Neural progenitor cell (in vitro differentiated cells): Measurements from ENCODE around the gene C10orf71. TPM values are rescaled to one million over a fixed set of nuclear protein-coding genes. Genes with fewer than 3 reads are reported as not detected.

Experiments
- DNase-seq: peaks from one replicate; pipeline ENCODE4 v3.0.0-alpha.2; 2016; ENCODE audit warnings: low spot score
- H2AFZ ChIP-seq: fragments of 200-600 bp; sonication (generic); replicated peaks from 2 replicates; pipeline ENCODE4 v1.6.1; 2016; ENCODE audit warnings: antibody characterized with exemption
- H3F3A ChIP-seq: fragments of 200-600 bp; sonication (generic); 2 replicates; pipeline ENCODE4 v1.6.1; 2016; ENCODE audit warnings: antibody characterized with exemption, low read depth
- H3K27ac ChIP-seq: fragments of 200-600 bp; sonication (generic); 2 replicates; pipeline ENCODE4 v1.5.1; 2016; ENCODE audit warnings: mild to moderate bottlenecking
- H3K27me3 ChIP-seq: fragments of 200-600 bp; sonication (generic); 2 replicates; pipeline ENCODE4 v1.6.1; 2016; ENCODE audit warnings: mild to moderate bottlenecking, moderate library complexity
- H3K36me3 ChIP-seq: fragments of 200-600 bp; sonication (generic); 2 replicates; pipeline ENCODE4 v1.5.1; 2016
- H3K4me1 ChIP-seq: fragments of 200-600 bp; sonication (generic); 2 replicates; pipeline ENCODE4 v1.6.1; 2016; ENCODE audit warnings: mixed run types
- H3K4me2 ChIP-seq: fragments of 200-600 bp; sonication (generic); 2 replicates; pipeline ENCODE4 v1.6.1; 2016
- H3K4me3 ChIP-seq: fragments of 200-600 bp; sonication (generic); 2 replicates; pipeline ENCODE4 v1.5.1; 2016
- H3K79me2 ChIP-seq: fragments of 200-600 bp; sonication (generic); 2 replicates; pipeline ENCODE4 v1.6.1; 2016; ENCODE audit warnings: low read depth
- H3K9ac ChIP-seq: fragments of 200-600 bp; sonication (generic); 2 replicates; pipeline ENCODE4 v1.6.1; 2016
- H3K9me3 ChIP-seq: fragments of 200-600 bp; sonication (generic); 2 replicates; pipeline ENCODE4 v1.5.1; 2016; ENCODE audit warnings: low read depth
- H4K20me1 ChIP-seq: fragments of 200-600 bp; sonication (generic); 2 replicates; pipeline ENCODE4 v1.6.1; 2016; ENCODE audit warnings: low read depth
- H3K27ac Mint-ChIP-seq: 3 replicates; pipeline ENCODE4 v1.8.0; 2021; ENCODE audit warnings: mixed read lengths
- H3K27me3 Mint-ChIP-seq: 2 replicates; pipeline ENCODE4 v1.8.0; 2022; ENCODE audit warnings: low read depth, mild to moderate bottlenecking, inconsistent platforms, moderate library complexity, mixed read lengths; ENCODE audit not compliant: insufficient read depth
- H3K36me3 Mint-ChIP-seq: 3 replicates; pipeline ENCODE4 v1.8.0; 2021; ENCODE audit warnings: mixed read lengths
- H3K4me1 Mint-ChIP-seq: 3 replicates; pipeline ENCODE4 v1.8.0; 2021; ENCODE audit warnings: mixed read lengths
- H3K4me3 Mint-ChIP-seq: 3 replicates; pipeline ENCODE4 v1.8.0; 2021; ENCODE audit warnings: mild to moderate bottlenecking, moderate library complexity, mixed read lengths
- H3K9me3 Mint-ChIP-seq: 3 replicates; pipeline ENCODE4 v1.8.0; 2020; ENCODE audit warnings: mixed read lengths
- CTCF ChIP-seq: fragments of 200-600 bp; sonication (generic); IDR thresholded peaks from 2 replicates; pipeline ENCODE4 v1.5.1; 2017; ENCODE audit warnings: antibody characterized with exemption, mild to moderate bottlenecking
- EZH2 ChIP-seq: fragments of 200-600 bp; sonication (generic); IDR thresholded peaks from 2 replicates; pipeline ENCODE4 v1.6.1; 2017; ENCODE audit warnings: antibody characterized with exemption, mild to moderate bottlenecking, moderate library complexity
- EZH2phosphoT487 ChIP-seq: fragments of 200-600 bp; sonication (generic); IDR thresholded peaks from 2 replicates; pipeline ENCODE4 v1.6.1; 2017; ENCODE audit warnings: antibody characterized with exemption
- total RNA-seq: library from RNA; depleted of rRNA; stranded (reverse); fragments of >200 nt; gene quantifications from 2 replicates; pipeline ENCODE4 v1.2.3, GENCODE V29; 2015; ENCODE audit warnings: low replicate concordance

The C10orf71 gene
- total RNA-seq, 1 donor from 2014 or later: not detected

- no peaks in the 10 kb centered on the region for H3F3A ChIP-seq
- no peaks in the 10 kb centered on the region for H3K9me3 ChIP-seq
- no peak overlapping the region for H3K4me3 ChIP-seq
- no peak overlapping the region for H3K27ac Mint-ChIP-seq
- H3K27me3 Mint-ChIP-seq: peaks cover 12% of the 10 kb centered on the region
- peaks cover 3% of the 10 kb centered on the region for H3K4me1 Mint-ChIP-seq
- H3K36me3 Mint-ChIP-seq: no peaks in the 10 kb centered on the region
- no peak overlapping the region for H3K4me3 Mint-ChIP-seq
- no peak overlapping the region for H2AFZ ChIP-seq
- no peak overlapping the region for H3K4me2 ChIP-seq
- H3K36me3 ChIP-seq: no peaks in the 10 kb centered on the region
- DNase-seq: no peak
- H3K79me2 ChIP-seq: no peaks in the 10 kb centered on the region
- no peaks in the 10 kb centered on the region for H3K27me3 ChIP-seq
- no peaks in the 10 kb centered on the region for H3K4me1 ChIP-seq
- TF ChIP-seq EZH2 (no peak), EZH2phosphoT487 (no peak), CTCF (no peak)
- peaks cover 4% of the 10 kb centered on the region for H3K9me3 Mint-ChIP-seq
- H4K20me1 ChIP-seq: no peaks in the 10 kb centered on the region
- H3K27ac ChIP-seq: no peak overlapping the region
- H3K9ac ChIP-seq: no peak overlapping the region
These were observed 32.5 kb downstream of the C10orf71 start for GRCh38 chr10:49331431-49331830.

GRCh38 chr10:49332333-49332732 is 33.4 kb downstream of the C10orf71 start:
- no peaks in the 10 kb centered on the region for H3K36me3 Mint-ChIP-seq
- no peak overlapping the region for H3K4me3 ChIP-seq
- H3K4me2 ChIP-seq: no peak overlapping the region
- no peaks in the 10 kb centered on the region for H3K79me2 ChIP-seq
- H3K27ac ChIP-seq: no peak overlapping the region
- no peaks in the 10 kb centered on the region for H4K20me1 ChIP-seq
- peaks cover 4% of the 10 kb centered on the region for H3K9me3 Mint-ChIP-seq
- no peaks in the 10 kb centered on the region for H3K4me1 ChIP-seq
- TF ChIP-seq EZH2: no peak
- no peak overlapping the region for H3K9ac ChIP-seq
- H3K27ac Mint-ChIP-seq: no peak overlapping the region
- no peaks in the 10 kb centered on the region for H3K9me3 ChIP-seq
- DNase-seq: no peak
- H3F3A ChIP-seq: no peaks in the 10 kb centered on the region
- H3K4me1 Mint-ChIP-seq: peaks cover 3% of the 10 kb centered on the region
- H3K27me3 Mint-ChIP-seq: peaks cover 10% of the 10 kb centered on the region
- no peaks in the 10 kb centered on the region for H3K36me3 ChIP-seq
- no peak overlapping the region for H2AFZ ChIP-seq
- H3K4me3 Mint-ChIP-seq: no peak overlapping the region
- no peaks in the 10 kb centered on the region for H3K27me3 ChIP-seq

- Histone ChIP-seq H3K27me3 (no peaks in the 10 kb centered on the region), H3K36me3 (no peaks in the 10 kb centered on the region), H4K20me1 (no peaks in the 10 kb centered on the region), H3F3A (no peaks in the 10 kb centered on the region), H3K79me2 (no peaks in the 10 kb centered on the region), H3K9me3 (no peaks in the 10 kb centered on the region), H3K4me3 (no peak overlapping the region), H3K4me2 (no peak overlapping the region), H3K9ac (no peak overlapping the region), H3K27ac (no peak overlapping the region), H2AFZ (no peak overlapping the region), H3K4me1 (no peaks in the 10 kb centered on the region)
- H3K27me3 Mint-ChIP-seq: peaks cover 6% of the 10 kb centered on the region
- TF ChIP-seq EZH2phosphoT487 (no peak), CTCF (no peak), EZH2 (no peak)
- H3K27ac Mint-ChIP-seq: no peak overlapping the region
- no peak for DNase-seq
- H3K36me3 Mint-ChIP-seq: no peaks in the 10 kb centered on the region
- peaks cover 4% of the 10 kb centered on the region for H3K9me3 Mint-ChIP-seq
- H3K4me3 Mint-ChIP-seq: no peak overlapping the region
- H3K4me1 Mint-ChIP-seq: peaks cover 2% of the 10 kb centered on the region
These were observed 33.8 kb downstream of the C10orf71 start for GRCh38 chr10:49332768-49333167.

- no peak for DNase-seq
- Histone ChIP-seq H3K4me1 (no peaks in the 10 kb centered on the region), H3F3A (no peaks in the 10 kb centered on the region), H3K4me3 (no peak overlapping the region), H3K27ac (no peak overlapping the region), H3K27me3 (no peaks in the 10 kb centered on the region), H3K9me3 (no peaks in the 10 kb centered on the region), H2AFZ (no peak overlapping the region), H3K4me2 (no peak overlapping the region), H4K20me1 (no peaks in the 10 kb centered on the region), H3K79me2 (no peaks in the 10 kb centered on the region), H3K9ac (no peak overlapping the region), H3K36me3 (no peaks in the 10 kb centered on the region)
- Mint-ChIP-seq H3K27ac (no peak overlapping the region), H3K36me3 (no peaks in the 10 kb centered on the region), H3K9me3 (peaks cover 4% of the 10 kb centered on the region), H3K4me1 (no peaks in the 10 kb centered on the region), H3K4me3 (no peak overlapping the region), H3K27me3 (peaks cover 5% of the 10 kb centered on the region)
- TF ChIP-seq EZH2 (no peak), CTCF (no peak), EZH2phosphoT487 (no peak)
These were observed 34.2 kb downstream of the C10orf71 start for GRCh38 chr10:49333192-49333591.
